Activated CD8-positive, alpha-beta memory T cell treated with anti-CD3 and anti-CD28 coated beads, Interleukin-2, amount 10 ng/mL, durations not matched to agents 7 days and 5 days (primary cell): Measurements from ENCODE around the gene CD36. TPM values are rescaled to one million over a fixed set of nuclear protein-coding genes. Genes with fewer than 3 reads are reported as not detected.

Experiments
- ATAC-seq: fragments of 150-1000 bp; cut with Tn5 transposase; one replicate; pipeline ENCODE4 v1.10.0; 2021; ENCODE audit warnings: moderate library complexity
- CTCF ChIA-PET: fragments of 350-600 bp; sonication (Branson Sonifier 250); formaldehyde crosslinking; loops from one replicate; lab custom pipeline; 2021; ENCODE audit warnings: antibody characterized with exemption; lab: Charles Lee
- DNase-seq: peaks from one replicate; pipeline ENCODE4 v3.0.0-alpha.2; 2020
- H3K27ac Mint-ChIP-seq: one replicate; pipeline ENCODE4 v1.8.0; 2021; ENCODE audit warnings: mild to moderate bottlenecking, mixed read lengths
- H3K27me3 Mint-ChIP-seq: one replicate; pipeline ENCODE4 v1.8.0; 2021; ENCODE audit warnings: mixed read lengths
- H3K36me3 Mint-ChIP-seq: one replicate; pipeline ENCODE4 v1.8.0; 2021; ENCODE audit warnings: mild to moderate bottlenecking, mixed read lengths
- H3K4me1 Mint-ChIP-seq: one replicate; pipeline ENCODE4 v1.8.0; 2021; ENCODE audit warnings: mixed read lengths
- H3K4me3 Mint-ChIP-seq: one replicate; pipeline ENCODE4 v1.8.0; 2021; ENCODE audit warnings: mild to moderate bottlenecking, moderate library complexity, mixed read lengths
- H3K9me3 Mint-ChIP-seq: one replicate; pipeline ENCODE4 v1.8.0; 2022; ENCODE audit warnings: low read depth, mixed read lengths
- total RNA-seq, 2 experiments: library from RNA; stranded (reverse); gene quantifications; one replicate each; pipeline ENCODE4 v1.2.3, GENCODE V29; 2021

CD36 gene
- total RNA-seq, result not detected

GRCh38 chr7:80637911-80638765 lies at the start of gene CD36:
CD36 (plus strand) TSS chr7:80638642; CDS start chr7:80646741, 8,099 bp downstream.
- Mint-ChIP-seq H3K27ac (no peak within 1 kb of the TSS), H3K36me3 (no peaks in the 10 kb centered on the region), H3K4me1 (no peaks in the 10 kb centered on the region), H3K4me3 (no peak within 1 kb of the TSS), H3K27me3 (no peaks in the 10 kb centered on the region), H3K9me3 (no peaks in the 10 kb centered on the region)
- ATAC-seq (no peak), DNase-seq (no peak)
- CTCF ChIA-PET, result no interaction called here

DNA sequence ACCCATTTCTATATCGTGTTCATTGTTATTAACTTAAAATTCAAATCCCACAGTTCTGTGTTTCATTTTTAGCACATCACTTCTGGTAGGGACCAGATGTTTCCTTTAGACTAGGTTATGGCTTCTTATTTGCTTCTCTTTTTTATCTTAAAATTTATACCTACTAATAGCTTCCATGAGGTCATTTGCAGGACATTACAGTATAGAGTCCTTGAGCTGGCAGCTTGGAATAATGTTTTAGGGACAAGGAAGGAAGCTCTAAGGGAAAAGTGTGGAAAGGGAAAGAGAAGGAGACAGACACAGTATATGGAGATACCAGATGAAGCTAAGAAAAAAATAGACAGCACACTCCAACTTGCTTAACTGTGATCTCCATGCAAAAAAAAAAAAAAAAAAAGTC lies 48.8 kb upstream of the CD36 start:
- no peaks in the 10 kb centered on the region for H3K36me3 Mint-ChIP-seq
- H3K9me3 Mint-ChIP-seq, result peaks cover 2% of the 10 kb centered on the region
- H3K4me1 Mint-ChIP-seq, result no peaks in the 10 kb centered on the region
- no peak overlapping the region for H3K4me3 Mint-ChIP-seq
- H3K27ac Mint-ChIP-seq, result no peak overlapping the region
- no peak for DNase-seq
- no peak for ATAC-seq
- H3K27me3 Mint-ChIP-seq, result no peaks in the 10 kb centered on the region
- CTCF ChIA-PET, result no interaction called here

DNA sequence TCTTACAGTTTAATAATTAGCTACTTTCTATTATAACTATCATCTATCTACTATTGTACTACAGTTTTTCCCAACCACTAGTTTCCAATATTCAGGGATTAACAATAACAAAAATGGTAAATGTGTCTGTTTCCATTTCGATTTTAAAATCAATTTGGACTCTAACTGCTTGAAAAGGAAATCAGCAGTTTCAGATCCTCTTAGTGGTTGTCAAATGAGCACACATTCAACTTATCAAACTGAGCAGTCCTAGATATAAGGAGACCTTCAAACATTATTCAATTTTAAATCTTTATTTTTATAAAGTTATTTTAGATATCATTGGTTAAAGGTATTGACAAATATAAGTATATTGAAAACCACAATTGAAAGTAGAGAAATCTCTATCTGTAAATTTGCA lies 46.8 kb upstream of the CD36 start:
- Mint-ChIP-seq H3K36me3 (no peaks in the 10 kb centered on the region), H3K9me3 (peaks cover 2% of the 10 kb centered on the region), H3K27me3 (no peaks in the 10 kb centered on the region), H3K4me3 (no peak overlapping the region), H3K27ac (no peak overlapping the region), H3K4me1 (no peaks in the 10 kb centered on the region)
- DNase-seq (no peak), ATAC-seq (no peak)
- CTCF ChIA-PET, result no interaction called here

DNA sequence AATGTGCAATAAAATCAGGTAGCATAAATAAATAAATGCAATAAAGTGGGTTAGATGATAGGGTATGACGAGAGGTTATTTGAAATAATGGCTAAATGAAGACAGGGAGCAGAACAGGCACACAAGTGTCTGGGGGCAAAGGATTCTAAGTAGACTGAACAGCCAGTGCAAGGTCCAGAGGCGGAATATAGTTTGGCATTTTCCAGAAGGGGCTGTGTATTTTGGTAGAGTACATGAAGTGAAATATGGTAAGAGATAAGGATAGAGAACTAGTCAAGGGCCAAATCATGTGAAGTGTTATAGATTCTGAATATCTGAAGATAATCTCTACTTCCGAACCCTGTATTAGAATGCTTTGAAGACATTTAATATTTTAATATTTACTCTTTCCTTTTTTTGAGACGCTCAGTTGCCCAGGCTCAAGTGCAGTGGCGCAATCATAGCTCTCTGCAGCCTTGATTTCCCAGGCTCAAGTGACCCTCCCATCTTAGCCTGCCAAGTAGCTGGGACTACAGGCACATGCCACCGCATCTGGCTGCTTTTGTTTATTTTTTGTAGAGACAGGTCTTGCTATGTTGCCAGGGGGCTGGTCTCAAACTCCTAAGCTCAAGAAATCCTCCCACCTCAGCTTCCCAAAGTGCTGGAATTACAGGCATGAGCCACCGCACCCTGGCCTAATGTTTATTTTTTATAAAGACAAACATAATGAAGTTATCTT lies 44.4 kb upstream of the CD36 start:
- peaks cover 2% of the 10 kb centered on the region for H3K9me3 Mint-ChIP-seq
- H3K36me3 Mint-ChIP-seq, result no peaks in the 10 kb centered on the region
- no peaks in the 10 kb centered on the region for H3K4me1 Mint-ChIP-seq
- CTCF ChIA-PET, result no interaction called here
- H3K27me3 Mint-ChIP-seq, result no peaks in the 10 kb centered on the region
- ATAC-seq (no peak), DNase-seq (no peak)
- H3K4me3 Mint-ChIP-seq, result no peak overlapping the region
- H3K27ac Mint-ChIP-seq, result no peak overlapping the region

- H3K4me3 Mint-ChIP-seq, result no peak overlapping the region
- no peak overlapping the region for H3K27ac Mint-ChIP-seq
- no peaks in the 10 kb centered on the region for H3K27me3 Mint-ChIP-seq
- H3K4me1 Mint-ChIP-seq, result no peaks in the 10 kb centered on the region
- DNase-seq (no peak), ATAC-seq (no peak)
- H3K36me3 Mint-ChIP-seq, result no peaks in the 10 kb centered on the region
- CTCF ChIA-PET, result no interaction called here
- no peaks in the 10 kb centered on the region for H3K9me3 Mint-ChIP-seq
These were observed 41.4 kb upstream of the CD36 start for GRCh38 chr7:80596933-80597517.

DNA sequence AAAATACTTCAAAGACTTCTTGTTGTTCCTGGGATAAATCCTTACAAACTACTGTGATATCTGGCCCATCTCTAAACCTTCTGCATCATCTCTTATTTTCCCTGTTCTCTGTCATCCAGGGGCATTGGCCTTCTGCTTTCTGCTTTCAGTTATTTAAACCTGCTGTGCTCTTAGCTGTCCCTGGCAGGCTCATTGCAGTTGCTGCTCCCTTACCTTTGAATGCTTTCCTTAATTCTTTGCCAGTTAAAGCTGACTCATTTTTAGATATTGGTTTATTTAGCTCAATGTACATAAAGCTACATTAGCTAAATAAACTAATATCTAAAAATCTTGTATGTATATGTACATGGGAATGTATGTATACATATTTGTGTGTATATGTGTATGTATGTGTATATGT lies 40.6 kb upstream of the CD36 start:
- no peaks in the 10 kb centered on the region for H3K9me3 Mint-ChIP-seq

DNA sequence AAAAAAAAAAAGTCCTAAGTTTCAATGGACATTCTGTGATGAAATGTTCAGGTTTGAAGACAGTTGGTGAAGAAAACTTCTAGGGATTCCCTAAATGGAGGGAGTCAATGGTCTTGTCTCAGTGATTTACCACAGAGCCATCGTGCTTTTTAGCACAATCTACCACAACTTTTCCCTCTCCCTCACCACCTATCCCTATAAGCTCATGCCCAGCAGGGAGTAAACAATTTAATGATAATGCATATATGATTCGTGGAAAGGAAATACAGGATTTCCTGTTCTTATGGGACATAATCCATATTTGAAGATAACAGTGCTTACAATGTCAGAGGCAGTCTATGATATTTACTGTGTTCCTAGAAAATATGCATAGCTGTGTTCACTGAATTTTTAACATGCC lies 38.4 kb upstream of the CD36 start:
- Mint-ChIP-seq H3K27ac (no peak overlapping the region), H3K4me3 (no peak overlapping the region), H3K4me1 (no peaks in the 10 kb centered on the region), H3K9me3 (no peaks in the 10 kb centered on the region), H3K36me3 (no peaks in the 10 kb centered on the region), H3K27me3 (no peaks in the 10 kb centered on the region)
- DNase-seq, result no peak
- CTCF ChIA-PET, result no interaction called here
- ATAC-seq, result no peak

More for the DNA sequence above, 40.6 kb upstream of the CD36 start:
- no peak overlapping the region for H3K4me3 Mint-ChIP-seq
- H3K36me3 Mint-ChIP-seq, result no peaks in the 10 kb centered on the region
- H3K27me3 Mint-ChIP-seq, result no peaks in the 10 kb centered on the region
- CTCF ChIA-PET, result no interaction called here
- H3K4me1 Mint-ChIP-seq, result no peaks in the 10 kb centered on the region
- no peak overlapping the region for H3K27ac Mint-ChIP-seq
- ATAC-seq (no peak), DNase-seq (no peak)

DNA sequence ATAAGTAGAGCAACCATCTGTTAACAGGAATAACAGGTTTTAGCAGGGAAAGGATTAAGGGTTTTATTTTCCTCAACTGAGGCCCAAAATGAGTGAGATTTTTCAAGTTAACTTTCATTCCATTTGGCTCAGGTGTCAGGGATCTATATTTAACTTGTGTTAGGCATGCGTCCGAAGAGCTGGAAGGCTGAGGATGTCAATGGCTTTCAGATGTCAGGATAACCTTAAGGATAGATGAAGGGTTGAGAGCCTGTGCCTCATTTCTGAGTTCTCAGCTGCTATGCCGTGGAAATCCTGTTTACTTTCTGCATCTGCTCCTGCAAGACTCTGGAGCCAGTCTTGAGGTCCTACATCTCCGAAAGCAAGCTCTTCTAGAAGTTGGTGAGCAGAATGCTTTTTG lies 36.4 kb upstream of the CD36 start:
- DNase-seq (no peak), ATAC-seq (no peak)
- CTCF ChIA-PET, result no interaction called here
- Mint-ChIP-seq H3K9me3 (no peaks in the 10 kb centered on the region), H3K27me3 (no peaks in the 10 kb centered on the region), H3K4me3 (no peak overlapping the region), H3K36me3 (no peaks in the 10 kb centered on the region), H3K4me1 (no peaks in the 10 kb centered on the region), H3K27ac (no peak overlapping the region)

- Mint-ChIP-seq H3K27me3 (no peaks in the 10 kb centered on the region), H3K9me3 (no peaks in the 10 kb centered on the region), H3K36me3 (no peaks in the 10 kb centered on the region), H3K27ac (no peak overlapping the region), H3K4me1 (no peaks in the 10 kb centered on the region), H3K4me3 (no peak overlapping the region)
- DNase-seq, result no peak
- ATAC-seq, result no peak
- CTCF ChIA-PET, result no interaction called here
These were observed 34.5 kb upstream of the CD36 start for GRCh38 chr7:80603940-80604339.

DNA sequence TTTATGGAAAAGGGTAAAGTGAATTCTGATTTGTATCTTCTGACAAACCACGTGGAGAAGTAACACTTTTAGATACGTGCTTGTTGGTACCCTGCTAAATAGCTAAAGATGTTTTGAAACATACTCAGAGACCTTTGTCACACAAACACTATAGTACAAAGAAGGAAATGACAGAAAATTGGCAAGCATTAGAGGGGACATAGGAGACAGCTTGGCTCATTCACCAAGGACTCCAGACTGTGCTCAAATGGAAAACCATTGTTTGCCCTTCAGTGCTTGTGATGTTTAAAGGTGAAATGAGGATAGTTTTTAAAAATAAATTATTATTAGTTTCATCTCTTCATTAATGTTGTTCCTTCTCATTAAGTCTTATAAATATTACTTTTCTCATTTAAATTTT lies 34.0 kb upstream of the CD36 start:
- peaks cover 2% of the 10 kb centered on the region for H3K9me3 Mint-ChIP-seq
- no peak overlapping the region for H3K4me3 Mint-ChIP-seq
- ATAC-seq (no peak), DNase-seq (no peak)
- no peaks in the 10 kb centered on the region for H3K36me3 Mint-ChIP-seq
- no peaks in the 10 kb centered on the region for H3K4me1 Mint-ChIP-seq
- no peaks in the 10 kb centered on the region for H3K27me3 Mint-ChIP-seq
- CTCF ChIA-PET, result no interaction called here
- H3K27ac Mint-ChIP-seq, result no peak overlapping the region

- Mint-ChIP-seq H3K4me3 (no peak overlapping the region), H3K36me3 (no peaks in the 10 kb centered on the region), H3K4me1 (no peaks in the 10 kb centered on the region), H3K27ac (no peak overlapping the region), H3K9me3 (peaks cover 3% of the 10 kb centered on the region), H3K27me3 (no peaks in the 10 kb centered on the region)
- CTCF ChIA-PET, result no interaction called here
- DNase-seq (no peak), ATAC-seq (no peak)
These were observed 31.3 kb upstream of the CD36 start for GRCh38 chr7:80607136-80607535.

DNA sequence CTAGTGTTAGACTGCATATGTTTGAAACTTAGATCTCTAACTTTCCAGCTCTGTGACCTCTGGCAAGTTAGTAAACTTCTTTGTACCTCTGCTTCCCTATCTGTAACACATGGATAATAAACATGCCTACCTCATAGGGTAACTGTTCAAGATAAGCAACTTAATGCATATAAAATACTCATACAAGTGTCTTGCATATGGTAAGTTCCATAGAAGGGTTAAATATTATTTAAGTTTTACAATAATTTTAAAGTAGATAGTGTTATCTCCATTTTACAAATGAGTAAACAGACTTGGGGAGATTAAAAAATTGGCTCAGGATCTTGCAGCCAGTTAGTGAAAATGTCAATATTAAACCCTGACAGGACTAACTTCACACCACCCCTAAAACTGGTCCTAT lies 30.1 kb upstream of the CD36 start:
- Mint-ChIP-seq H3K9me3 (peaks cover 3% of the 10 kb centered on the region), H3K4me1 (no peaks in the 10 kb centered on the region), H3K36me3 (no peaks in the 10 kb centered on the region), H3K27ac (no peak overlapping the region), H3K27me3 (no peaks in the 10 kb centered on the region), H3K4me3 (no peak overlapping the region)
- no peak for DNase-seq
- CTCF ChIA-PET, result no interaction called here
- ATAC-seq, result no peak

- H3K36me3 Mint-ChIP-seq, result no peaks in the 10 kb centered on the region
- H3K9me3 Mint-ChIP-seq, result peaks cover 3% of the 10 kb centered on the region
- CTCF ChIA-PET, result no interaction called here
- no peaks in the 10 kb centered on the region for H3K27me3 Mint-ChIP-seq
- H3K4me1 Mint-ChIP-seq, result no peaks in the 10 kb centered on the region
- DNase-seq (no peak), ATAC-seq (no peak)
- no peak overlapping the region for H3K4me3 Mint-ChIP-seq
- no peak overlapping the region for H3K27ac Mint-ChIP-seq
These were observed 28.7 kb upstream of the CD36 start for GRCh38 chr7:80609751-80610150.

DNA sequence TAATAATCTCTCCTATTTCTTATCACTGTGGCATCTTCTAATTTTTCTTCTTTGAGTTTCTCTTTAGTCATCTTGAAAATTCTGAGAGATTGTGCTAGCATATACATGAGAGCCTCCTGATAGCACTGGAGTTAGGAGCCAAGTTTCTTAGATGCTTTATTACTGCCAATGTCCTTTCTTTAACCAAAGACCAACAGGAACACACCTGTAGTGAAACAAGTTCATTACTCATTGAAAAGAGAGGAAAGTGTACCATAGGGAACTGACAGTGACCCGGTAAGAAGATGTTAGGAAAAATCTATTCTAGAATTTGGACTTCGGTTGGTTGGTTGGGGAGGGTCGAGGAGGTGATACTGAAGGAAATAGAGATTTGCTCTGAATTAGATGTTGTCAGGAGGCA lies 27.1 kb upstream of the CD36 start:
- no peaks in the 10 kb centered on the region for H3K4me1 Mint-ChIP-seq
- ATAC-seq (no peak), DNase-seq (no peak)
- no peaks in the 10 kb centered on the region for H3K36me3 Mint-ChIP-seq
- peaks cover 3% of the 10 kb centered on the region for H3K9me3 Mint-ChIP-seq
- H3K27me3 Mint-ChIP-seq, result no peaks in the 10 kb centered on the region
- CTCF ChIA-PET, result no interaction called here
- H3K27ac Mint-ChIP-seq, result no peak overlapping the region
- no peak overlapping the region for H3K4me3 Mint-ChIP-seq
